IMR-90 (cell line): ENCODE measurements around the gene DCP2. TPM values are rescaled to one million over a fixed set of nuclear protein-coding genes. Genes with fewer than 3 reads are reported as not detected.

ENCODE experiments used
- ATAC-seq: fragments of 200-7000 bp; cut with Tn5 transposase; 2 replicates; pipeline ENCODE4 v1.9.1; 2020; ENCODE audit warnings: low read depth, mild to moderate bottlenecking, moderate library complexity
- BruUV-seq: library from RNA; stranded (reverse); fragments of 400-500 nt; replicated peaks from 2 replicates; lab custom pipeline; 2021; lab: Mats Ljungman, UMichigan
- CTCF ChIA-PET: fragments of 300-600 bp; formaldehyde crosslinking; extraction: SDS; loops from one replicate; lab custom pipeline; 2021; ENCODE audit warnings: antibody characterized with exemption; lab: Yijun Ruan, JAX
- POLR2A ChIA-PET: fragments of 300-600 bp; sonication (Branson Sonifier 250); formaldehyde crosslinking; loops from one replicate; lab custom pipeline; 2022; ENCODE audit warnings: antibody characterized with exemption; ENCODE audit not compliant: unreplicated experiment; lab: Charles Lee
- DNase-seq: peaks from one replicate; pipeline ENCODE4 v3.0.0; 2013
- H2AFZ ChIP-seq: replicated peaks from 2 replicates; pipeline ENCODE3; 2013; ENCODE audit warnings: low read length, mild to moderate bottlenecking; ENCODE audit not compliant: poor library complexity
- H2AK5ac ChIP-seq: 2 replicates; pipeline ENCODE4 v1.6.1; 2013; ENCODE audit warnings: low read depth, low read length, inconsistent platforms
- H2AK9ac ChIP-seq: replicated peaks from 2 replicates; pipeline ENCODE3; 2013; ENCODE audit warnings: mild to moderate bottlenecking, low read depth, low read length, moderate library complexity; ENCODE audit not compliant: poor library complexity
- H2BK120ac ChIP-seq: 2 replicates; pipeline ENCODE4 v1.6.1; 2013; ENCODE audit warnings: low read depth, low read length, inconsistent platforms
- H2BK15ac ChIP-seq: 3 replicates; pipeline ENCODE4 v1.6.1; 2013; ENCODE audit warnings: low read depth, low read length, inconsistent platforms
- H2BK20ac ChIP-seq: 2 replicates; pipeline ENCODE4 v1.6.1; 2013; ENCODE audit warnings: low read depth, mild to moderate bottlenecking, inconsistent platforms, low read length, moderate library complexity
- H2BK5ac ChIP-seq: 2 replicates; pipeline ENCODE4 v1.6.1; 2013; ENCODE audit warnings: mild to moderate bottlenecking, low read depth, low read length, inconsistent platforms; ENCODE audit not compliant: poor library complexity, severe bottlenecking
- H3K14ac ChIP-seq: replicated peaks from 2 replicates; pipeline ENCODE4 v1.6.1; 2013; ENCODE audit warnings: low read depth, low read length, inconsistent platforms
- H3K18ac ChIP-seq: 2 replicates; pipeline ENCODE4 v1.6.1; 2013; ENCODE audit warnings: low read depth, low read length, control low read depth
- H3K23ac ChIP-seq: 2 replicates; pipeline ENCODE4 v1.6.1; 2013; ENCODE audit warnings: low read depth, low read length, inconsistent platforms
- H3K27ac ChIP-seq: 2 replicates; pipeline ENCODE4 v1.5.1; 2013; ENCODE audit warnings: mild to moderate bottlenecking, control low read depth, low read length; ENCODE audit not compliant: insufficient read depth
- H3K27me3 ChIP-seq: 2 replicates; pipeline ENCODE4 v1.6.1; 2013; ENCODE audit warnings: low read length; ENCODE audit not compliant: control insufficient read depth, insufficient read depth
- H3K36me3 ChIP-seq: 2 replicates; pipeline ENCODE4 v1.6.1; 2013; ENCODE audit warnings: low read length, mixed read lengths; ENCODE audit not compliant: control insufficient read depth, insufficient read depth
- H3K4ac ChIP-seq: 2 replicates; pipeline ENCODE4 v1.6.1; 2013; ENCODE audit warnings: low read depth, low read length, inconsistent platforms
- H3K4me1 ChIP-seq: 2 replicates; pipeline ENCODE4 v1.6.1; 2013; ENCODE audit warnings: low read length, mixed read lengths; ENCODE audit not compliant: control insufficient read depth, insufficient read depth
- H3K4me2 ChIP-seq: 2 replicates; pipeline ENCODE4 v1.6.1; 2013; ENCODE audit warnings: low read depth, mild to moderate bottlenecking, control low read depth, low read length, moderate library complexity
- H3K4me3 ChIP-seq: 2 replicates; pipeline ENCODE4 v1.5.1; 2013; ENCODE audit warnings: low read depth, mild to moderate bottlenecking, control low read depth, low read length, moderate library complexity; ENCODE audit not compliant: insufficient read depth
- H3K56ac ChIP-seq: 2 replicates; pipeline ENCODE4 v1.6.1; 2013; ENCODE audit warnings: low read length, inconsistent platforms; ENCODE audit not compliant: insufficient read depth; ENCODE audit errors: extremely low read depth
- H3K79me1 ChIP-seq, 2 experiments: 2 replicates each; pipeline ENCODE4 v1.6.1; 2013; ENCODE audit warnings: low read length in 2 of 2, inconsistent platforms in 1 of 2, low read depth in 1 of 2
- H3K9ac ChIP-seq: 2 replicates; pipeline ENCODE4 v1.6.1; 2013; ENCODE audit warnings: low read depth, low read length, control low read depth
- H3K9me1 ChIP-seq: 2 replicates; pipeline ENCODE4 v1.6.1; 2013; ENCODE audit warnings: low read length, inconsistent platforms; ENCODE audit not compliant: insufficient read depth
- H3K9me3 ChIP-seq: 2 replicates; pipeline ENCODE4 v1.6.1; 2013; ENCODE audit warnings: low read length; ENCODE audit not compliant: control insufficient read depth, insufficient read depth
- H4K20me1 ChIP-seq: 2 replicates; pipeline ENCODE4 v1.6.1; 2013; ENCODE audit warnings: low read length, inconsistent platforms; ENCODE audit not compliant: insufficient read depth
- H4K5ac ChIP-seq: 2 replicates; pipeline ENCODE4 v1.6.1; 2013; ENCODE audit warnings: mild to moderate bottlenecking, low read depth, low read length, control low read depth
- H4K8ac ChIP-seq, 2 experiments: 2 replicates each; pipeline ENCODE4 v1.6.1; 2013; ENCODE audit warnings: low read depth in 2 of 2, low read length in 2 of 2, control low read depth in 1 of 2, inconsistent platforms in 1 of 2
- H4K91ac ChIP-seq: 2 replicates; pipeline ENCODE4 v1.6.1; 2013; ENCODE audit warnings: low read depth, low read length, inconsistent platforms; ENCODE audit not compliant: insufficient read depth
- BHLHE40 ChIP-seq: fragments of 150-350 bp; IDR thresholded peaks from 2 replicates; pipeline ENCODE4 v1.6.1; 2016; ENCODE audit warnings: mild to moderate bottlenecking, low read depth, low read length
- CHD1 ChIP-seq: IDR thresholded peaks from 2 replicates; pipeline ENCODE4 v1.6.1; 2012; ENCODE audit warnings: low read depth, low read length, improper control_type of control experiment
- CTCF ChIP-seq: conservative IDR thresholded peaks from 2 replicates; pipeline ENCODE4 v1.5.1; 2012; ENCODE audit warnings: mild to moderate bottlenecking, low read depth, low read length, improper control_type of control experiment
- ELK1 ChIP-seq: fragments of 150-350 bp; IDR thresholded peaks from 2 replicates; pipeline ENCODE4 v1.6.1; 2016; ENCODE audit warnings: low read depth, mild to moderate bottlenecking, low read length, moderate library complexity, borderline replicate concordance
- FOS ChIP-seq: fragments of 150-350 bp; IDR thresholded peaks from 2 replicates; pipeline ENCODE4 v1.6.1; 2016; ENCODE audit warnings: low read depth, low read length
- MAFK ChIP-seq: IDR thresholded peaks from 2 replicates; pipeline ENCODE4 v1.6.1; 2012; ENCODE audit warnings: low read depth, low read length, improper control_type of control experiment
- NFE2L2 ChIP-seq: fragments of 150-350 bp; IDR thresholded peaks from 2 replicates; pipeline ENCODE4 v1.6.1; 2016; ENCODE audit warnings: low read depth, mild to moderate bottlenecking, low read length
- RAD21 ChIP-seq: IDR thresholded peaks from 2 replicates; pipeline ENCODE4 v1.6.1; 2012; ENCODE audit warnings: low read length, improper control_type of control experiment
- RCOR1 ChIP-seq: IDR thresholded peaks from 2 replicates; pipeline ENCODE4 v1.6.1; 2012; ENCODE audit warnings: mild to moderate bottlenecking, low read length, improper control_type of control experiment; ENCODE audit not compliant: insufficient replicate concordance
- RFX5 ChIP-seq: IDR thresholded peaks from 2 replicates; pipeline ENCODE4 v1.8.0; 2012; ENCODE audit warnings: low read depth, mild to moderate bottlenecking, low read length, moderate library complexity
- USF2 ChIP-seq: fragments of 150-350 bp; IDR thresholded peaks from 2 replicates; pipeline ENCODE4 v1.6.1; 2017; ENCODE audit warnings: mild to moderate bottlenecking, antibody characterized with exemption, low read length, low read depth
- WGBS, 2 experiments: methylation state at CpG; one replicate each; pipeline versions ENCODE4 v1.1.5 to v1.1.7; 2013; ENCODE audit warnings: missing lambda C conversion rate in 2 of 2; ENCODE audit not compliant: insufficient read length in 1 of 2; ENCODE audit errors: extremely low coverage in 2 of 2; 5-methylcytosine and 5-hydroxymethylcytosine counted together
- dilution Hi-C: fragments of 300-500 bp; cut with HindIII; formaldehyde crosslinking; loops from one replicate; pipeline ENCODE4 v1.14.3; 2018; ENCODE audit warnings: low sequenced_read_pairs; ENCODE audit not compliant: unreplicated experiment
- in situ Hi-C: fragments of 300-500 bp; cut with MboI; formaldehyde crosslinking; loops from 3 replicates; pipeline ENCODE4 v1.14.3; 2019; ENCODE audit warnings: low sequenced_read_pairs, inconsistent platforms, mixed read lengths
- intact Hi-C: fragments of 100-400 bp; cut with micrococcal nuclease; formaldehyde crosslinking; loops from 2 replicates; pipeline ENCODE4 v1.10.0; 2022
- polyA plus RNA-seq, 3 experiments: library from polyadenylated mRNA; depleted of rRNA; stranded (reverse); fragments of >200 nt; gene quantifications; 2 replicates each; pipeline ENCODE4 v1.2.3, GENCODE V29; 2012; ENCODE audit warnings: low replicate concordance in 1 of 3
- total RNA-seq: library from RNA; depleted of rRNA; stranded (reverse); fragments of >200 nt; gene quantifications from 2 replicates; pipeline ENCODE4 v1.2.3, GENCODE V29; 2012

DCP2 gene
- total and polyA plus RNA-seq, 2 of the 4 experiments (the other 2 are of a cell fraction), result 6.9 to 18.6 TPM

GRCh38 chr5:113039229-113039933, 62.8 kb downstream of the DCP2 start:
- Histone ChIP-seq H2BK20ac (no peak overlapping the region), H3K4ac (no peak overlapping the region), H2BK120ac (no peak overlapping the region), H3K4me1 (peaks cover 16% of the 10 kb centered on the region), H3K79me1 (peaks cover 0 to 2% of the 10 kb centered on the region in 2 experiments; a peak in 1 of 4 replicates), H3K4me3 (no peak overlapping the region), H3K14ac (no peak overlapping the region), H3K36me3 (peaks cover 43% of the 10 kb centered on the region), H2BK5ac (no peak overlapping the region), H3K9me1 (peaks cover 7% of the 10 kb centered on the region; the same call in 1 of the 2 replicates), H3K23ac (no peak overlapping the region), H3K27me3 (no peaks in the 10 kb centered on the region), H3K27ac (no peak overlapping the region), H3K4me2 (no peak overlapping the region), H2BK15ac (no peak overlapping the region), H3K18ac (no peak overlapping the region), H3K56ac (no peak overlapping the region), H2AK9ac (no peak overlapping the region), H4K8ac (no peak overlapping the region), H4K20me1 (no peaks in the 10 kb centered on the region; the same call in 1 of the 2 replicates), H2AFZ (no peak overlapping the region), H2AK5ac (no peak overlapping the region), H4K91ac (no peak overlapping the region), H3K9ac (no peak overlapping the region), H3K9me3 (no peaks in the 10 kb centered on the region), H4K5ac (no peak overlapping the region)
- in situ Hi-C loops, result no loop called here
- ATAC-seq (no peak), DNase-seq (no peak)
- dilution Hi-C loops, result no loop called here
- ChIA-PET CTCF (no interaction called here), POLR2A (no interaction called here)
- no peak for TF ChIP-seq CTCF
- TF ChIP-seq USF2, result no peak
- TF ChIP-seq RAD21, result no peak
- no peak for TF ChIP-seq FOS
- no peak for TF ChIP-seq RCOR1
- TF ChIP-seq RFX5, result no peak
- TF ChIP-seq NFE2L2, result no peak
- no peak for TF ChIP-seq CHD1
- no peak for TF ChIP-seq BHLHE40
- TF ChIP-seq ELK1, result no peak
- TF ChIP-seq MAFK, result no peak
- no TSS peak for BruUV-seq
- intact Hi-C loops, result no loop called here
- WGBS, 2 experiments, result no CpG with 5 or more reads among the region's 14 CpGs
